PFSK-1 (cell line): ENCODE measurements around the gene TAL1.

Source experiments
- FOXP2 ChIP-seq: optimal IDR thresholded peaks from 2 replicates; pipeline ENCODE3; 2011; ENCODE audit warnings: borderline replicate concordance, control low read depth, inconsistent platforms; ENCODE audit not compliant: insufficient read depth; ENCODE audit errors: extremely low read length, extremely low read depth
- POLR2AphosphoS5 ChIP-seq: IDR thresholded peaks from 2 replicates; pipeline ENCODE4 v1.6.1; 2012; ENCODE audit warnings: low read depth, mild to moderate bottlenecking, control low read depth, low read length, moderate library complexity
- REST ChIP-seq, 2 experiments: IDR thresholded peaks; 2 replicates each; pipeline versions ENCODE4 v1.6.1 to v1.8.0; 2011 to 2012; ENCODE audit warnings: low read depth in 2 of 2, low read length in 2 of 2, control low read depth in 1 of 2, inconsistent platforms in 1 of 2, mild to moderate bottlenecking in 1 of 2, moderate library complexity in 1 of 2; ENCODE audit not compliant: insufficient read depth in 1 of 2
- SIN3A ChIP-seq: IDR thresholded peaks from 2 replicates; pipeline ENCODE4 v1.6.1; 2012; ENCODE audit warnings: mild to moderate bottlenecking, low read length, moderate library complexity, borderline replicate concordance; ENCODE audit not compliant: insufficient read depth
- TAF1 ChIP-seq: IDR thresholded peaks from 2 replicates; pipeline ENCODE4 v1.6.1; 2012; ENCODE audit warnings: low read length, control low read depth, borderline replicate concordance; ENCODE audit not compliant: insufficient read depth

GRCh38 chr1:47252795-47253194, 20.8 kb upstream of the TAL1 start:
- TF ChIP-seq REST (IDR thresholded peaks at IDR 0.05; ENCODE audit: insufficient read depth in 1 of 2, low read depth in 2 of 2, low read length in 2 of 2) = no peak
- TF ChIP-seq SIN3A = no peak
- no peak for TF ChIP-seq FOXP2
- no peak for TF ChIP-seq TAF1
- TF ChIP-seq POLR2AphosphoS5 = no peak
